Measurements from ENCODE around the gene ARHGAP27.

GRCh38 chr17:45405250-45406086 lies 27.2 kb downstream of the ARHGAP27 start:
- TF ChIP-seq POLR2A (IDR thresholded peaks at IDR 0.05; ENCODE audit: low read depth, low read length) (no peak), POLR2AphosphoS5 (IDR thresholded peaks at IDR 0.05; ENCODE audit: low read depth, low read length) (no peak)

Measured in GM12891 (cell line).